Endothelial cell of umbilical vein (primary cell): Measurements from ENCODE around the gene TMEM132E. TPM values are rescaled to one million over a fixed set of nuclear protein-coding genes. Genes with fewer than 3 reads are reported as not detected.

Experiments
- BruUV-seq: library from RNA; stranded (reverse); fragments of 400-500 nt; replicated peaks from 2 replicates; lab custom pipeline; 2021; lab: Mats Ljungman, UMichigan
- CTCF ChIA-PET: fragments of 300-600, 350-600 bp; sonication (Branson Sonifier 250); formaldehyde crosslinking; loops from one replicate; lab custom pipeline; 2021; ENCODE audit warnings: antibody characterized with exemption, inconsistent platforms; lab: Charles Lee
- POLR2A ChIA-PET: fragments of 300-600, 350-600 bp; sonication (Branson Sonifier 250); formaldehyde crosslinking; loops from one replicate; lab custom pipeline; 2021; ENCODE audit warnings: antibody characterized with exemption, inconsistent platforms; lab: Charles Lee
- DNase-seq: peaks from one replicate; pipeline ENCODE4 v3.0.0-alpha.2; 2011; ENCODE audit warnings: low read depth, low spot score
- FAIRE-seq: peaks from 2 replicates; lab custom pipeline; 2011; peaks lifted over from hg19 to GRCh38; lab: Jason Lieb, UNC
- H2AFZ ChIP-seq: 2 replicates; pipeline ENCODE4 v1.6.0; 2012; ENCODE audit warnings: low read depth, low read length, control low read depth, inconsistent platforms
- H3K27ac ChIP-seq: 2 replicates; pipeline ENCODE4 v1.5.1; 2011; ENCODE audit warnings: low read depth, mild to moderate bottlenecking, control low read depth, low read length, moderate library complexity; ENCODE audit not compliant: insufficient read depth
- H3K27me3 ChIP-seq, 2 experiments: 2 replicates each; pipeline versions ENCODE4 v1.6.0 to v1.6.1; 2011; ENCODE audit warnings: low read length in 2 of 2, mixed read lengths in 1 of 2; ENCODE audit not compliant: control insufficient read depth in 2 of 2, insufficient read depth in 2 of 2
- H3K36me3 ChIP-seq, 2 experiments: 2 replicates in 1 of 2; 3 replicates in 1 of 2; pipeline ENCODE4 v1.5.1; 2011; ENCODE audit warnings: low read length in 2 of 2, mild to moderate bottlenecking in 1 of 2, moderate library complexity in 1 of 2; ENCODE audit not compliant: control insufficient read depth in 2 of 2, insufficient read depth in 2 of 2; ENCODE audit errors: extremely low read depth in 1 of 2
- H3K4me1 ChIP-seq: 3 replicates; pipeline ENCODE4 v1.5.1; 2011; ENCODE audit warnings: mild to moderate bottlenecking, low read length; ENCODE audit not compliant: control insufficient read depth, insufficient read depth; ENCODE audit errors: extremely low read depth
- H3K4me2 ChIP-seq: 2 replicates; pipeline ENCODE4 v1.6.1; 2011; ENCODE audit warnings: low read length, control low read depth, mixed read lengths; ENCODE audit not compliant: insufficient read depth
- H3K4me3 ChIP-seq, 3 experiments: fragments of 200-600 bp in 1 of 3; sonication (generic), shearing (Covaris generic) in 1 of 3; replicated peaks in 1 of 3; 2 replicates each; pipeline ENCODE4 v1.5.1; 2011 to 2016; ENCODE audit warnings: control low read depth in 3 of 3, low read length in 3 of 3, mild to moderate bottlenecking in 2 of 3, inconsistent platforms in 1 of 3, low read depth in 1 of 3, moderate library complexity in 1 of 3; ENCODE audit not compliant: insufficient read depth in 1 of 3
- H3K79me2 ChIP-seq: 2 replicates; pipeline ENCODE4 v1.6.0; 2012; ENCODE audit warnings: low read length, inconsistent platforms; ENCODE audit not compliant: control insufficient read depth, insufficient read depth
- H3K9ac ChIP-seq: replicated peaks from 2 replicates; pipeline ENCODE3; 2011; ENCODE audit warnings: low read length, control low read depth; ENCODE audit not compliant: insufficient read depth; ENCODE audit errors: extremely low read depth
- H3K9me1 ChIP-seq: replicated peaks from 3 replicates; pipeline ENCODE4 v1.6.0; 2011; ENCODE audit warnings: mild to moderate bottlenecking, low read length; ENCODE audit not compliant: control insufficient read depth, insufficient read depth; ENCODE audit errors: extremely low read depth
- H3K9me3 ChIP-seq: replicated peaks from 2 replicates; pipeline ENCODE4 v1.5.1; 2012; ENCODE audit warnings: low read length, inconsistent platforms; ENCODE audit not compliant: control insufficient read depth, insufficient read depth
- H4K20me1 ChIP-seq: replicated peaks from 2 replicates; pipeline ENCODE3; 2011; ENCODE audit warnings: mild to moderate bottlenecking, low read length; ENCODE audit not compliant: control insufficient read depth, insufficient read depth; ENCODE audit errors: extremely low read depth
- CTCF ChIP-seq, 2 donors: IDR thresholded peaks; 1 replicate in 1 of 2; 2 replicates in 1 of 2; pipeline ENCODE4 v1.5.1; 2011; ENCODE audit warnings: low read length in 2 of 2, mild to moderate bottlenecking in 2 of 2, moderate library complexity in 2 of 2, control low read depth in 1 of 2, inconsistent platforms in 1 of 2, low read depth in 1 of 2; ENCODE audit not compliant: insufficient read depth in 1 of 2; ENCODE audit errors: extremely low read depth in 1 of 2
- EZH2 ChIP-seq: IDR thresholded peaks from 2 replicates; pipeline ENCODE4 v1.6.1; 2012; ENCODE audit warnings: borderline replicate concordance, low read depth, mild to moderate bottlenecking, moderate library complexity, low read length, inconsistent platforms; ENCODE audit not compliant: severe bottlenecking
- FOS ChIP-seq: IDR thresholded peaks from 2 replicates; pipeline ENCODE4 v1.6.1; 2011; ENCODE audit warnings: mild to moderate bottlenecking, low read length, moderate library complexity, borderline replicate concordance; ENCODE audit not compliant: insufficient read depth
- GATA2 ChIP-seq: IDR thresholded peaks from 2 replicates; pipeline ENCODE4 v1.7.0; 2011; ENCODE audit warnings: low read depth, mild to moderate bottlenecking, moderate library complexity, mixed read lengths, low read length; ENCODE audit not compliant: insufficient read length, insufficient read depth
- JUN ChIP-seq: IDR thresholded peaks from 2 replicates; pipeline ENCODE4 v1.6.1; 2011; ENCODE audit warnings: borderline replicate concordance, low read depth; ENCODE audit not compliant: insufficient read length, insufficient read depth
- MAX ChIP-seq: IDR thresholded peaks from 2 replicates; pipeline ENCODE4 v1.6.1; 2011; ENCODE audit not compliant: insufficient read depth, insufficient read length
- MYC ChIP-seq: IDR thresholded peaks from one replicate; pipeline ENCODE4 v1.6.1; 2011; ENCODE audit warnings: mild to moderate bottlenecking, low read depth, low read length
- POLR2A ChIP-seq: IDR thresholded peaks from 2 replicates; pipeline ENCODE4 v1.6.1; 2012; ENCODE audit warnings: low read depth, mild to moderate bottlenecking, control low read depth, low read length
- POLR2AphosphoS5 ChIP-seq: IDR thresholded peaks from 2 replicates; pipeline ENCODE4 v1.6.1; 2012; ENCODE audit warnings: low read depth, mild to moderate bottlenecking, control low read depth, low read length, moderate library complexity; ENCODE audit not compliant: insufficient read depth
- dilution Hi-C: fragments of 300-500 bp; cut with MboI; formaldehyde crosslinking; loops from one replicate; pipeline ENCODE4 v1.15.0; 2019; ENCODE audit warnings: low sequenced_read_pairs; ENCODE audit not compliant: extremely low pct_ligation_motif_present
- intact Hi-C: fragments of 100-400 bp; cut with micrococcal nuclease; formaldehyde crosslinking; loops from one replicate; pipeline ENCODE4 v1.10.0; 2022
- polyA plus RNA-seq, 4 experiments: library from polyadenylated mRNA; depleted of rRNA in 3 of 4; stranded (reverse) in 3 of 4; unstranded in 1 of 4; fragments of >200 nt; gene quantifications; 2 replicates each; pipeline versions ENCODE4 v1.2.1 to v1.2.3, GENCODE V29; 2011 to 2012; ENCODE audit warnings: missing spikeins in 1 of 4
- total RNA-seq: library from RNA; stranded (reverse); gene quantifications from 2 replicates; pipeline ENCODE4 v1.2.3, GENCODE V29; 2021

Gene TMEM132E
- total and polyA plus RNA-seq, 2 donors (not counting 3 experiments of a cell fraction or from before 2014, with no cell fraction given), result not detected

GRCh38 chr17:34606763-34607162, 27.4 kb downstream of the TMEM132E start:
- intact Hi-C loops (loop anchor here (1.0 kb wide), 1 partner anchor 17 kb away; no protein-coding TSS in a partner anchor), dilution Hi-C loops (no loop called here)
- Histone ChIP-seq H3K36me3 (no peaks in the 10 kb centered on the region), H3K9me3 (no peaks in the 10 kb centered on the region), H2AFZ (no peak overlapping the region), H3K4me3 (no peak overlapping the region), H3K9ac (no peak overlapping the region), H3K79me2 (no peaks in the 10 kb centered on the region), H3K9me1 (no peaks in the 10 kb centered on the region), H3K27me3 (no peaks in the 10 kb centered on the region), H3K27ac (no peak overlapping the region), H3K4me1 (no peaks in the 10 kb centered on the region), H3K4me2 (no peak overlapping the region), H4K20me1 (no peaks in the 10 kb centered on the region)
- BruUV-seq, result no TSS peak
- POLR2A ChIA-PET, result no interaction called here
- TF ChIP-seq POLR2A (no peak), MYC (no peak), POLR2AphosphoS5 (no peak)
- CTCF ChIA-PET, result interaction anchor here (1.4 kb wide), 1 partner anchor 10 kb away, joined by 3 read pairs; no protein-coding TSS in a partner anchor
- no peak for FAIRE-seq
- no peak for DNase-seq

- Histone ChIP-seq H4K20me1 (no peaks in the 10 kb centered on the region), H3K9me3 (no peaks in the 10 kb centered on the region), H3K36me3 (no peaks in the 10 kb centered on the region), H3K9ac (no peak overlapping the region), H3K27ac (no peak overlapping the region), H2AFZ (no peak overlapping the region), H3K9me1 (no peaks in the 10 kb centered on the region), H3K27me3 (no peaks in the 10 kb centered on the region), H3K4me2 (no peak overlapping the region), H3K79me2 (no peaks in the 10 kb centered on the region), H3K4me3 (no peak overlapping the region), H3K4me1 (no peaks in the 10 kb centered on the region)
- dilution Hi-C loops, result no loop called here
- DNase-seq (no peak), FAIRE-seq (no peak)
- ChIA-PET CTCF (no interaction called here), POLR2A (no interaction called here)
- intact Hi-C loops, result no loop called here
- BruUV-seq, result no TSS peak
- TF ChIP-seq FOS, result no peak
- TF ChIP-seq GATA2, result no peak
- TF ChIP-seq POLR2AphosphoS5, result no peak
- TF ChIP-seq CTCF (IDR thresholded peaks at IDR 0.05; ENCODE audit: extremely low read depth in 1 of 2, insufficient read depth in 1 of 2, low read depth in 1 of 2, low read length in 2 of 2), result no peak
- no peak for TF ChIP-seq EZH2
- no peak for TF ChIP-seq JUN
- no peak for TF ChIP-seq MYC
- no peak for TF ChIP-seq MAX
- no peak for TF ChIP-seq POLR2A
Observed at GRCh38 chr17:34607917-34608316, 28.5 kb downstream of the TMEM132E start.
